Right ventricle myocardium superior (tissue), 1 donor: Measurements from ENCODE around the gene SPEF2. TPM values are rescaled to one million over a fixed set of nuclear protein-coding genes. Genes with fewer than 3 reads are reported as not detected.

ENCODE experiments used
- ATAC-seq: fragments of 200-7000 bp; cut with Tn5 transposase; one replicate; pipeline ENCODE4 v1.9.1; 2020; ENCODE audit warnings: mild to moderate bottlenecking; ENCODE audit not compliant: poor library complexity
- DNase-seq: peaks from one replicate; pipeline ENCODE4 v3.0.0-alpha.2; 2020
- intact Hi-C: fragments of 100-400 bp; cut with DNase I; formaldehyde crosslinking; loops from one replicate; pipeline ENCODE4 v1.11.2; 2022
- total RNA-seq: library from RNA; stranded (reverse); fragmentation: NEBNext Ultra II Directional; extraction: Animal tissue kit (Norgen Biotek cat#: 25700); gene quantifications from one replicate; pipeline ENCODE4 v1.2.1, GENCODE V29; 2021
- donor health status: DM: no; HTN: yes; CAD: no; lungs with severe emphysema.

The SPEF2 gene
- total RNA-seq, 1 donor from 2014 or later: 1.1 TPM

DNA sequence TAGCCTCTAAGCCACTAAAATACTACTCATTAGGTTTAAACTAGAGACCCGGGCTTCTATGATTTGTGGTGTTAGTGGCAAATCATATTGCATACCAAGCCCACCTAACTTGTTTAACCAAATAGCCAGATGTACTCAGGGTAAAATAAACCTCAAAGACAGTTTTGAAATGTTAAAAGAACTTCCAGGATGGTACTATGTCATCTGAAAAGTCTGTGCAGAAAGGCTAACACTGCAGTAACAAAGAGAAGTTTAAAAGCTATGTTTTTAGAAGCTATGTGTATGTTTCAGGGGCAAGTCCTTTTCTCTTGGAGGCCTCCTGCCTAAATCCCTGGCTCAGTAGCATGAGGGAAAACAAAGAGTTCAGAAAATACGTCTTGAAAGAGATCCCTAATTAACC lies 154.2 kb downstream of the SPEF2 start:
- intact Hi-C loops: no loop called here

DNA sequence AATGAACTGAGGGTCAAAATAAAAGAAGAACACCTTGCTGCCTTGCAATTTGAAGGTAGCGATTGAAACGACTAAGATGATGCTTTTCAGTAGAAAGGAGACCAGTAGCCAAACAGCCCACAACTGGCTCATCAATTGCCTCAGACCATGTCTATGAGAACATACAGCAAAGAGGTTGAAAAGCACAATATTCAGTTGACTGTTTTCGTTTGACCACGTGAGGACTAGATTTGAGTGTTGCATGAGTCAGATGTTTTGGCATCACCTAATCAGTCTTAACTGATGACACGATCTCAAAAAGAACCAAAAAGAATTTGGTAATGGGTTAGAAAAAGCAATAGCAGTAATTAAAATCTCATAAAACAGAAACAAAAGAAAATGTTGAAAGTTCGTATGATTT lies 156.3 kb downstream of the SPEF2 start:
- no peak for ATAC-seq
- DNase-seq: no peak
- intact Hi-C loops: no loop called here

More for the DNA sequence above, 154.2 kb downstream of the SPEF2 start:
- ATAC-seq (no peak), DNase-seq (no peak)

DNA sequence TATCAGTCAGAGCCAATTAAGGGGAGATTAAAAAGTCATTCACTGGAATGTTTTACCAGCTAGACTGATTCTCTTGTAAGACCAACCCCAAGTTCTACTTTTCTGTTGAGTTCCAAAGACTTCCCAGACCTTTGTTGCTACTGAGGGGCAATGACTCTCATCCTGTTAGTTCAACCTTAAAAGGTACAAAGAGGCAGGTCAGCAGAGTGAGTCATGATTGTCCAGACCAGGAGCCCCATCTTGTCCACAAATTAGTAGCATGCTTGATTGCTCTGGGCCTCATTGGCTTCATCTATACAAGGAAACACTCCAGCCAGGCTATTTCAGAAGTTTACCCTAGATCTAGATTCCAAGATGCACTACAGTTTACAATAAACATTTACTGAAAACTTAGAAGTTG lies 159.1 kb downstream of the SPEF2 start:
- DNase-seq (no peak), ATAC-seq (no peak)
- intact Hi-C loops: loop anchor here (5.0 kb wide), 1 partner anchor 151 kb away; no protein-coding TSS in a partner anchor

DNA sequence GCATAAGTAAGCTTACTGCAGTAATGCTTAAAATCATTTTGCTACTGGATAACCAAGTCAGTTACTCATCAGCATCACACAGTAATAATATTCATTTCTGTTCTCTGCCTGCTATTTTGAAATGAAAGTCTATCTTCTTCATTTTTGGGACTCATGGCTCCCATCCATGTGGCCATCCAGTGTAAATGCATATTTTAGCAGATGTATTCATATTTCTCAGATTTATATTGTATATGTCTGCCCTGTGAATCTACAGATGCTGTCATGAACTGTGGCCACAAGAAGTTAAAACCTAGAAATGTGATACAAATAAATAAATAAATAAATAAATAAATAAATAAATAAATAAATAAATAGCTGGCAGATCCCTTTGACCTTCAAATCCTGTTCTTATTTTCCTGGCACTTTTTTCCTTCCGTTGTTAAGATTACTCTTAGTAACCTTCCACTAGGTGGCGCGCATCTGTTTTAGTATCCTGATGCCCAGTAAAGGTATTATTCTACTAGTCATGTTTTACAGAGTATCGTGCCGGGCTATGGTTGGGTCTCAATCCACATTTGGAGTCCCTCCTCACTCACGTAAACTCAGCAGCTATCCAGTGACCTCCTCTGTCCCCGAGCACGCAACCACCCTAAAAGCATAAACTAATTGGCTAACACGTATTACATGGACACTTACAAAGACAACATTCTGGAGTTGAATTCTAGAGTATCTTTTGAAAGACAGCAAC lies 159.9 kb downstream of the SPEF2 start:
- peak; percentile 44 for DNase-seq
- intact Hi-C loops: loop anchor here (5.0 kb wide), 1 partner anchor 150 kb away; no protein-coding TSS in a partner anchor
- no peak for ATAC-seq

DNA sequence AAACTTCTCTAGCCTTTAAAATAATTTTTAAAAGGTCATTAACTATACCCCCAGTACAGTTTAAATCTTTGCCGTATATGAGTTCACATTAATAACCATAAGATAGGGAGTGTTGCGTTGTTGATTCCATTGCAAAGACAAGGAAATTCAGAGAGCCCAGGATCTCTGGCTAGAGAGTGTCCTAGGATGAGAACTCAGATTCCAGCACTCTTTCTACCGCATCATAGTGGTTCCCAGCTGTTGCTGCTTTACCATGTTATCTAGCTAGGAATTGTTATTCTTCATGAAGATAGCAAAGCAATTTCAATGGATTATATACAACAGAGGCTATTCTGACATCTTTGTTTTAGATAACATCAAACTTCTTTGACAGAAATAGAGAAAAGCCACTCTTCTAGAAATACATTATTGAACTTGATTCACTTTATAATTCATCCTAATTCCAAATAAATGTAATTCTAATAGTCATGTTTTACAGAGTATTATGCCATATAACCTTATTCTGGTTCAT lies 160.7 kb downstream of the SPEF2 start:
- intact Hi-C loops: loop anchor here (5.0 kb wide), 1 partner anchor 149 kb away; no protein-coding TSS in a partner anchor
- ATAC-seq: no peak
- DNase-seq: no peak

DNA sequence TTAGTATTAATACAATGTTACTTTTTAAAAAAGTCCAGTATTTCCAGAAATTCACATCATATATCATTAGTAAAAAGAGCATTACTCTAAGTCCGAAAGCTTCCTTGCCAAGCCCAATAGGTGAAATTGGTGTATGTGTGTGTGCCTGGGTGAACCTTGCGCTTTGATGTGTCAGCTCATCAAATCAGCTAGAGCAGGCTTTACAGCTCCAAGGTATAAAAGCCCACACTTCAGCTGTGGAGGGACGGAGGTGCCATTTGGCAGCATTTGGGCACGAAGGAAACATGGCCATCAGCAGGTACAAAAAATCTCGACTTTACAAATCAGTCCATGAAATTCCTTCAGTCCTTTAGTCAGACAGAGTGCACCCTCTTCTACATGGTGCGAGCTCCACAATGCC lies 162.6 kb downstream of the SPEF2 start:
- DNase-seq (no peak), ATAC-seq (no peak)
- intact Hi-C loops: no loop called here

DNA sequence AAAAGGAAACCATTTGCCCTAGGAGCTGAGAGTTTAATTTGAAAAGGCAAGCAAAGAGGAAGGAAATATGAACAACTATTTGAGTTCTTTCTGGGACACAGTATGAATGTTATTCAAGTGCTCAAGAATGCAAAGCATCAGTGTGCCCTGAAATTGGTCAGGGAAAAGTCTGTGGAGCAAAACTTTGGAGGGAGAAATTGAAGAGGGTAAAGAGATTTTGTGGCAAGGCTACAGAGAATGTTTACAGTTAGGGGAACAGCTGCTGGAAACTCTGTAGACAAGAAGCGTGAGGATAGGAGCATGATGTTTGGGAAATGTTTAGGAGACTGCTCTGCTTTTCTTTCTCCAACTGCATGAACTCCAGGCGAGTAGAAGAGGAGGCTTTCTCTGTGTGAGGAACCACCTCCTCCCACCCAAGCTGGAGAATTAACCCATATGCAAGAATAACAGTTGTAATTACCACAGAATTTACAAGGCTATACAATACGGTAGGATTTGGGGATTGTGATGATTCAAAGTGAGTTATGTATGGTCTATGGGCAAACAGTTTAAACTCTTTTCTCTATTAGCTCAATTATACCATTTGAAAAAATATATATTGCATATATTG lies 163.6 kb downstream of the SPEF2 start:
- ATAC-seq: no peak
- intact Hi-C loops: no loop called here
- no peak for DNase-seq

DNA sequence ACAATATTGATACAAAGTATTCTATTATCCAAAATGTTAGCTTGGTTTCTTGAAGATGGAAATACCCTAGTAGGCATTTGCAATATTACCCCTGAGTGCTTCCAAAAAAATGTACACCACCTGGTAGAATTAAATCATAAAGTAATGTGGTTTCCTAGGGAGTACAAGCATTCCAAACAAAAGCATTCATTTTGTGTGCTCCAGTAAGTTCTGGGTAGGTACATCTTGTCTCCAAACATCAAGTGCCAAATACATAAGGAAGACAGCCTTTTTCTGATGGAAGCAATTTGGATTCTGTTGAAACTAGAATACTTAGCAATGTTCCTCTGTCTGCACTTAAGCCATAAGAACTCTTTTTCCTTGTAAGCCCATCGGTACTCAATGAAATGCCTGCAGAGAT lies 165.9 kb downstream of the SPEF2 start:
- no peak for ATAC-seq

DNA sequence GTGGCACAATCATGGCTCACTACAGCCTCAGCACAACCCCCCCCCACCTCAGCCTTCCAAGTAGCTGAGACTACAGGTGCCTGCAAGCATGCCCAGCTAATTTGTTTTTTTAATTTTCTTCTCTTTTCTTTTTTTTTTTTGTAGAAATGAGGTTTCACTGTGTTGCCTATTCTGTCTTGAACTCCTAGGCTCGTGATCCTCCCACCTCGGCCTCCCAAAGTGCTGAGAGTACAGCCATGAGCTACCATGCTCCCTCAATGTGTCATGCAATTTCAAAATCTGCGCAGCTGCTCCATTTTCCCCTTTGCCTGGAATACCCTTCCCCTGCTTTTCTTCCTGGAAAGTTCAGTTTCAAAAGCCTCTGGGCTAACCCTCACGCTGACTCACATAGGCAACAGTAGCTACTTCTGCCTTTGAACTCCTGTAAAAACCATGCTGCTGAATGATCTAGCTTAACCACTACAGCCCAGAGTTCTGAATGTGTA lies 168.0 kb downstream of the SPEF2 start:
- DNase-seq (no peak), ATAC-seq (no peak)
- intact Hi-C loops: no loop called here

More for the DNA sequence above, 165.9 kb downstream of the SPEF2 start:
- DNase-seq: no peak
- intact Hi-C loops: no loop called here

DNA sequence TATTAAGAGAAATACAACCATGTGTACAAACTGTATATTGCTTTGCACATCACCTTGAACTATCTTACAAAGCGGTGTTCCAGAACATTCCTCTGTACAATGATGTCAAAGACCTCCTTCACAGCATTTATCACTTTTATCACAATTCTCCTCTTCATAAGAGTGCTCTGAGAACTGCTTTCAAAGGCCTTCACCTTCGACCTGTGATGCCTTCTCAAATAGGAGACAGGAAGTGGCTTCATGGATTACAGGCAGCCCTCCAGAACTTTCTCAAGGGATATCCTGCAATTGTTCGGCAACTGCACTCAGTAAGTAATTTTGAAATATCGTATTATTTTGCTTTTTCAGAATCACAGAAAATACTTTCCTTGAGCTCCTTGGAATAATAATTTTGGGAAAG lies 171.1 kb downstream of the SPEF2 start:
- ATAC-seq: no peak
- no peak for DNase-seq
- intact Hi-C loops: no loop called here

DNA sequence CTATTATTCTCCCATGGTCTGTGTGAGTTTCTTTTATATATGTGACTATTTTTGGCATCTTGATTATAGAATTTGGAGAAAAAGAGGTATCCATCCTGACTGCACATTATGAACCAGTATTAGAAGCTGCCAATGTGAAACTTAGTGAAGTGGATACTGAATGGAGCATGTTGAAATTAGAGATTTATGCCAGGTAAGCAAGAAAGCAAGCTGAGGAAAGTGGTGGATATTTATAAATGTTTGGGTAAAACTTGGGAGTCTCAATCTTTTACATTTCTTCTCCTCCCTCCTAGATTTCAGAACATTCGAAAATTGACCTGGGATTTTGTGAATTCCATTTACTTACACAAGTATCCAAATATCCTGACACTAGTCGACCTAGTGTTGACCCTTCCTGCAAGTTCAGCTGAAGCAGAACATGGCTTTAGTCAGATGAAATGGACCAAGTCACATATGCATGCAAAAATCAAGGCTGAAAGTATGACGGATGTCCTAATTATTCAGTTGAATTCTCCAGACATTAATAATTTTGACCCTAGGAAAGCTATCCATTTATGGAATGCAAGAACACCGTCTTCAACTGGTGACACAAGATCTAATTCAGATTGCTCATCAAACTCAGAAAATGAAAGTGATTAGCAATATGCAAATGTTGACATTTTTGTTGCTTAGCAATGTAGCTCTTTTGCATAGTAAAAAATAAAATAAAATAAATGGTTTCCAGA lies 172.2 kb downstream of the SPEF2 start:
- no peak for ATAC-seq
- intact Hi-C loops: no loop called here
- DNase-seq: no peak

DNA sequence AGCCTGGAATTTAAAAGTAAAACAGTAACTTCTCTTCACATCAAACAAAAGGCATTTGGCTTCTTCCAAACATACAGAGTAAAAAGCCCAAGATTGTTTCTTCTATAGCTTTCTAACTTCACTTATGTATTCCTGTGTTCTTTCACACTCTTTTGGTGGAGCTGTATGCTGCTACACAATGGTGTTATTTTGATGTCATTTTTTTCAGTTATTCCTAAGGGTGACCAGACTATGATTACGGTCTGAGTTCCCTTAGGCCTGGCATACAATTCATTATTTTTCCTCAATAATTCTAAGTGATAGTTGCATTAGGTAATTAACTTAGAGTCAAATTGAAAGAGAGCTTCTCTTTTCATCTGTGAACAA lies 172.8 kb downstream of the SPEF2 start:
- ATAC-seq (no peak), DNase-seq (no peak)
- intact Hi-C loops: no loop called here

DNA sequence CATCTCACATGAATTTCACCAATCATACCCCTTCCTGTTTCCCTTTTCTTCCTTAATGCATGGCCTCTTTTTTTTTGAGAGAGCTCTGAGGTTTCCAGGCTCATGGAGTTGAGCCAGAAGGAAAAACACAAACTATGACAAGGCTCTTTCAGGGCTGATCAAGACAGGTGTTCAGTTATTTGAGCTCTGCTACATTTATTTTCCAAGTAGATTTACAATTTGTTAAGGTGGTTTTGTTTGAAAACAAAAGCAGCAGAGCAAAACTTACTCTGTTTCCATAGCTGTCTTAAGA lies 176.6 kb downstream of the SPEF2 start:
- ATAC-seq (no peak), DNase-seq (no peak)

DNA sequence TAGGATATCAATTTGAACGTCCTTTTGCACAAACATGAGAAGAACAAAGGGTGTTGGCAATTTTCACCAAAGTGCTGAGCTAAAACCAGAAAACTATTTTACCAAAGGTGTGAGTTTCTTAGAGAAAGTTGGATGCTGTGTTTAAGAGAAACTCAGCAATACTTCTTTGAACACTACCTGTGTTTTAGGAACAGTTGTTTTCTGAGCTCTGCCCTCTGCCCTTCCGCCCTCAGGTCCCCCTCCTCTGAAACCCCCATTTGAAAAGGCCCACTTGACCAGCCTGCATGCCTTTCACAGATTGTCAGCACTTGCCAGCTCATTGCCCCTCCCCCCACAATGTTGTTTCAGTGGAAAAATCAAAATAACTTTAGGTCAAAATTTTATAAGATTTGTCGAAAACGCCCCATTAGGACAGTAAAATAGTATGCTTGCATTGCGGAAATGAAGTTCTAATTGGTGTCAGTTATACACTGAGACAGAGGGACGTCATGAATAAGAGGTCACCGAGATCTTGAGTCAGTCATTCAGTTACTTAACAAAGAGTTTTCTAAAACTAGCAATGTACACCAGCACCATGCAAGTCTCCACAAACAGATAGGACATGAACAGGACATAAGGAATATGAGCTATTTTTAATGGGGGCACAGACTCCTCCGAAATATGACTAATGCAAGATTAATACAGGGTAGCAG lies 177.2 kb downstream of the SPEF2 start:
- DNase-seq: no peak
- no peak for ATAC-seq
- intact Hi-C loops: no loop called here

More for the DNA sequence above, 176.6 kb downstream of the SPEF2 start:
- intact Hi-C loops: no loop called here

DNA sequence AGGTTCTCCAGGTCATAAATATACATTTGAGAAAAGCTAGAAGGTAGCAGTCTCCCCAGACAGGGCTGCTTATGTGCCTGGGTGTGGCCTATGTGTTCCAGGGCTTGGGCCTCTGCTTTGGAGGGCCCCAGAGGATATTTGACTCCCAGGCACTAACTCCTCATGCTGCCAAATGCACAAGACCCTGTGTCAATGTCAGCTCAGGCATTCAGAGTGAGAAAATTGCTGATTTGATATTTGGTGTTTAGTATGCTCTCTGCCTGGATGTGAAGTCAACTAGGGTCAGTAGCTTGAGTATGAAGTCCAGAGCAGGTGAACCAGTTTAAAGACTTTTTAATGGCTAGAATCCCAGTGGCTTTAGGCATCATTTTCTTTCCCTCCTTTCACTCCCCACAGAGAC lies 181.5 kb downstream of the SPEF2 start:
- intact Hi-C loops: no loop called here
- ATAC-seq (no peak), DNase-seq (no peak)

DNA sequence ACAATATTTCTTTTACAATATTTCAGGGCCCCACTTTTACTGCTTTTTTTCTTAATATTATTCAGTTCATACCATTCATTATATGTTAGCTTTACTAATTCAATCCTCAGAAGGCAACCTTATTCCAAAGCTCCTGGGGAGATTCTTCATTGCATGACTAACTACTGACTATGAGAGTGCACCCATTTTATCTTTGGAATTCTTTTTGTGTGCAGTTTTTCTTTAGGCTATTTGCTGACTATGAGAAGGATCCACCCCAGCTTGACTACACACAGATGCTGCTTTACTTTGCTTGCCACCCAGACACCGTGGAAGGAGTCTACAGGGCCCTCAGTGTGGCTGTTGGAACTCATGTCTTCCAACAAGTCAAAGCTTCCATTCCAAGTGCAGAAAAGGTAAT lies 182.1 kb downstream of the SPEF2 start:
- DNase-seq: no peak
- intact Hi-C loops: no loop called here
- no peak for ATAC-seq

DNA sequence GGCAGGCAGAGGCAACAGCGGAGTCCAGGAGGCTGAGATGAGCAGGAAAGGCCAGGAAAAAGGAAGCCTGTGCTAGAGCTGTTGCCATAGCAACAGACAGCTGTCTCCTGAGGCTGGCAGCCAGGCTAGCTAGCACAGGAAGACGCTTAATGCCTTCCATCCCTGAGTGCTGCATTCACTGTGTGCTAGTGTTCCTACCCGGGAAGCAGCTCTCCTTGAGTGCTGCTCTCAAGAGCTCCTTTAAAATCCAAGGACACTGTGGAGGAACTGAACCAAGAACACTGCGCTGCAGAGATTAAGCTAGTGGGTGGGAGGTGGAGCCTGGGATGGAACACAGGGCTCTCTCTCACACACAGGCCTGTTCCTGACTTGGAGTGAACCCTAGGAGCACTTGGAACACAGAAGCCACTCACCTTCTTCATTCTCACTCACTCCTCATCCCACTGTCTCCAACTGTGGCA lies 185.6 kb downstream of the SPEF2 start:
- DNase-seq: peak; percentile 42
- no peak for ATAC-seq

DNA sequence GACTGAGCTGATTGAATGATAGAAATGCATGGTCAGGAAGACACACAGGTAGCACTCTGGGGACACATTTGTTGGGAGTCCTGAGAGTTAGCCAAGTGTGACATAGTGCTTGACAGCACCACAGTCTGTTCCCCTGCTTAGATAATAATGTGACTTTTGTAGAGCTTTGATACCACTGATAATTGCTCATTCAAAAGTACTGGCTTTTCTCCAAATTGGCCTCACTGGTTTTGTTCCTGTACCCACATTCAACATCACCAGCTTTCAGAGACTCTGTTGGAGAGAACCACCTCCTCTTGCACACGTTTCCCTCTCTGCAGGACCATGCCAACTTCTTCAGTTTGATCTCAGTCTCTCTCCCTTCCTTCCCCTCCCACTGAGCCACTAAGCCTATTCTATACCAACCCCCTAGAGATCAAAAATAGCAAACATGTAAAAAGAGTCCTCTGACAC lies 186.6 kb downstream of the SPEF2 start:
- no peak for ATAC-seq
- DNase-seq: no peak
- intact Hi-C loops: no loop called here

More for the DNA sequence above, 185.6 kb downstream of the SPEF2 start:
- intact Hi-C loops: no loop called here

DNA sequence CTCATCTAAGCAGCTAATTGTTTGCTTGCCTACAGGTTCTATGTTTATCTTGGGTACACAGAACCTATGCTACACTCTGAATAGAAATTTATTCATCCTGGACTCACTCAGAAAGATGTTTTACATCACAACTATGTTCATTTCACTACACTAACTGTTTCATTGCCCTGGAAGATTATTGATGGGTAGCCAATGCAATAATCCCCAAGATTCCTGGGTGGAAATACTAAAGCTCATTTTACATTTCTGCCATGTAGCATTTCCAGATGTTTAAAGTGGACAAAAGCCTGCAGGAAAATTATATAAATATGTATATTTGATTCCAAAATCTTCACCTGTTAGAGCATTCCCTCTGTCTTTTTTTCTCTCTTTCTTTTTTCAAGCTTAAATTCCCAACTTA lies 187.2 kb downstream of the SPEF2 start:
- DNase-seq: no peak
- intact Hi-C loops: no loop called here
- no peak for ATAC-seq
